Measurements from ENCODE around the gene OTC.

Gene OTC

GRCh38 chrX:38318196-38318595 lies 34.2 kb upstream of the OTC start:
- no peak overlapping the region for H3K27ac ChIP-seq
- no peak for TF ChIP-seq ZFX (IDR thresholded peaks at IDR 0.05; ENCODE audit: borderline replicate concordance)
- no peak for TF ChIP-seq CTCF (IDR thresholded peaks at IDR 0.05)

- no peak for TF ChIP-seq ZFX (IDR thresholded peaks at IDR 0.05; ENCODE audit: borderline replicate concordance)
- TF ChIP-seq CTCF (IDR thresholded peaks at IDR 0.05) = no peak
Observed at GRCh38 chrX:38318606-38319005, 33.8 kb upstream of the OTC start.

GRCh38 chrX:38320819-38321218 lies 31.6 kb upstream of the OTC start:
- TF ChIP-seq ZFX (IDR thresholded peaks at IDR 0.05; ENCODE audit: borderline replicate concordance) = no peak
- TF ChIP-seq CTCF (IDR thresholded peaks at IDR 0.05) = no peak
- no peak overlapping the region for H3K27ac ChIP-seq

More at GRCh38 chrX:38318606-38319005, 33.8 kb upstream of the OTC start:
- no peak overlapping the region for H3K27ac ChIP-seq

- no peak overlapping the region for H3K27ac ChIP-seq
- TF ChIP-seq CTCF (IDR thresholded peaks at IDR 0.05) (no peak), ZFX (IDR thresholded peaks at IDR 0.05; ENCODE audit: borderline replicate concordance) (no peak)
Observed at GRCh38 chrX:38326086-38326485, 26.3 kb upstream of the OTC start.

GRCh38 chrX:38327007-38327774 lies 25.2 kb upstream of the OTC start, which contains the start of gene RPGR:
TSS of gene RPGR (minus strand) at chrX:38327509. CDS start at chrX:38327367, 142 bp downstream.
- H3K27ac ChIP-seq = peak within 1 kb of the TSS; percentile 67
- TF ChIP-seq ZFX (IDR thresholded peaks at IDR 0.05; ENCODE audit: borderline replicate concordance) = no peak
- TF ChIP-seq CTCF (IDR thresholded peaks at IDR 0.05) = peak; percentile 82

GRCh38 chrX:38327775-38328081 lies 24.7 kb upstream of the OTC start:
- TF ChIP-seq CTCF (IDR thresholded peaks at IDR 0.05) = peak; percentile 40
- TF ChIP-seq ZFX (IDR thresholded peaks at IDR 0.05; ENCODE audit: borderline replicate concordance) = no peak
- no peak overlapping the region for H3K27ac ChIP-seq

GRCh38 chrX:38332505-38332904 lies 19.9 kb upstream of the OTC start:
- no peak overlapping the region for H3K27ac ChIP-seq
- TF ChIP-seq CTCF (IDR thresholded peaks at IDR 0.05) (no peak), ZFX (IDR thresholded peaks at IDR 0.05; ENCODE audit: borderline replicate concordance) (no peak)

Measured in 22Rv1 (cell line).